Jurkat, Clone E6-1 (cell line): ENCODE results near the gene TAF15.
A peak's percentile ranks its signal among the peaks of the same experiment; 100 is the strongest.

Experiments used
- DNase-seq: peaks from one replicate; pipeline ENCODE4 v3.0.0-alpha.2; 2011; ENCODE audit warnings: low read depth, low spot score
- H3K4me3 ChIP-seq: 2 replicates; pipeline ENCODE4 v1.5.1; 2011; ENCODE audit warnings: mild to moderate bottlenecking, low read length, control low read depth, moderate library complexity

Gene TAF15

GRCh38 chr17:35809855-35810461 lies 674 bp downstream of the TAF15 start:
- DNase-seq: no peak
- H3K4me3 ChIP-seq: peak overlapping the region; percentile 100

DNA sequence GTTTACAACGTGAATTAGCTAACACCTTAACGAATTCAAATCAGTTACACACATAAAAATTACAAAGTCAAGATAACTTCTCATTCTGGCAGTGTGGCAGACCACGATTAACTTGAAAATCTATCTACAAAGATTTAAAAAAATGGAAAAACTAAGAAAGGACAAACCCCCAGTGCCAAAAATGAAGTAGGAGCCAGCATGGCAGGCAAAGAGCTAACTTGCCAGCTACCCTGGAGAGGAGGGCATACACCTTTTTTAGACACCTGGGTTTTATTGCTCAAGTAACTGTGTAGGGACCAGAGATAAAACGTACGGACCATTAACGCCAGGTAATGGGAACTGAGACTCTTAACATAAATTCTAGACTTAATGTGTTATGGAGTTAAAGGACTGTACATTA lies 2.5 kb downstream of the TAF15 start:
- H3K4me3 ChIP-seq: no peak overlapping the region
- DNase-seq: no peak

DNA sequence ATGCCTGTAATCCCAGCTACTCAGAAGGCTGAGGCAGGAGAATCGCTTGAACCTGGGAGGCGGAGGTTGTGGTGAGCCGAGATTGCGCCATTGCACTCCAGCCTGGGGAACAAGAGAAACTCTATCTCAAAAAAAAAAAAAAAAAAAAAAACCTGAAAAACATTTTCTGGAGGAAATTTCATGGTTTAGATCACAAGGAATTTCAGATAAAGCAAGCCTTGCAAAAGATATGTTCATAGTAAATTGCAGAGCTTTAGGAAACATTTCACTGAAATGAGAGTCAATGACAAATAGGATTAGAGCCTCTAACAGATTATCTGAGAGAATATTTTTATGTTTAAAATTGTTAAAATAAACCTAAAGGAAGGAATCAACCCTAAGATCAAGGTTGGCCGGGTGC lies 3.2 kb downstream of the TAF15 start:
- no peak for DNase-seq
- no peak overlapping the region for H3K4me3 ChIP-seq

- no peak for DNase-seq
- H3K4me3 ChIP-seq: no peak overlapping the region
These were observed 7.4 kb downstream of the TAF15 start for GRCh38 chr17:35816723-35817122.

DNA sequence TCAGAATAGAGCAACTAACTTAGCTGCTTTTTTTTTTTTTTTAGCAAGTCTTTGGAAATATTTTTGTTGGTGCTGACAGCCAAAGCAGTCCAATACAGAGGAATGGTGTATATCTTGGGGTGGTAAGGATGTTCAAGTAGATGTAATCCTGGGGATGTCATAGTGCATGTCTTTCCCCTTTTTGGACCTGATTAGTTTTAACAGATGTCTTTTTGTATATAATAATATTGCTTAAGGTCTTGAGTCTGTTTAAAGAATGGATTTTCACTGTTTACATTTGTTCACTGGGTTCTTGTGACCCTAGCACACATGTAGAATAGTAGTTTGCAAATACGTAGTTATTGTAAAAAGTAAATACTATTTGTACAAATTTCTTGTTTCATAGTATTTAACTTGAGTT lies 7.9 kb downstream of the TAF15 start:
- DNase-seq: no peak
- no peak overlapping the region for H3K4me3 ChIP-seq

DNA sequence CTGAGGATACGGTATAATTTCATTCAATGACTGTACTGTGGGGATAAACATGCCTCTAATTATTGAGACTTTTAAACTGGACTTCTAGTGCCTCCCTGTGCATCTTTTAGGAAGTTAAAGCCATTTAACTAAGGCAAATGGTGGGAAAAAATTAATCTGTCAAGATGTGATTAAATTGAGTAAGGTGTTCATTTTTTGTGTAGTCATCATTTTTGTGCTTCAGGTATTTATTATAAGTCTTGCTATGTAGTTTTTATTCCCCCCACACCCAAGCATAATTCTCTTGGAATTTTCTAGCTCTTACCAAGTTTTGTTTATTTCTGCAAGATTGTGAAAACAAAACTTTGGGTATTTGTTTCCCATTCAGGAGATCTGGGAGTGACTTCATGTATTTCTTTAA lies 10.2 kb downstream of the TAF15 start:
- no peak for DNase-seq
- no peak overlapping the region for H3K4me3 ChIP-seq

DNA sequence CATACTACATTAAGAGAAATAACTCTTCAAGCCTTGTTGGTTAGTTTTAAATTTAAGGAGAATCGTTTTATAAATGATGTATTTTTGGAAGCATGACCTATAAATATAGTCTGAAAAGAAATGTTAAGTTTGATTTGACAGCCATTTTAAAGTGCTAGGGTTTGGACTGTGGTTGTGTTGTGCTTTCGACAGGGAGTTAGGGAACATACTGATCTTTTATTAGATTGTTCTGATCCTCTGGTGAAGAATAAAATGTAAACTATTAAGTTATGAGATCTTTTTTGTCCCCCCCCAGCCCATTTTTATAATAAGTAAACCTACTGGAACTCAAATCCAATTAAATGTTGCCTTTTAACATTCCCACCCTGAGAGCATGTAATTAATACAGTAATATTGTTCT lies 12.0 kb downstream of the TAF15 start:
- DNase-seq: no peak
- H3K4me3 ChIP-seq: no peak overlapping the region

DNA sequence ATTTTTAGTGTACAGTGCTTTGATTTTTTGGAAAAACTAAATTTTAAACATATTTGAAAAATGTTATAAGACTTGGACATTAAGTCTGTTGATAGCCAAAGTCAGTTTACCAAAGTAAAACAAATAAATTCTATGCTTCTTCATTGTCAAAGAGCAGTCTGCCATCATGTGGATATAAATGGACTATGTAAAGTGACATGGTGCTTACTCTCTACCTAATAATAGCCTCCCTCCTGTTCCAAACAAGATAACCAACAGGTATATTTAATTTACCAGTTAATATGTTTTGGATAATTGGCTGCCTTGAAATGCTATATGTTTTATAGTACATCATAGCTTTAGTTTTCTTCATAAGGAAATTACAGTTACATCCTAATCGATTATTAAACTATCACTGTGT lies 15.9 kb downstream of the TAF15 start:
- H3K4me3 ChIP-seq: no peak overlapping the region
- no peak for DNase-seq

DNA sequence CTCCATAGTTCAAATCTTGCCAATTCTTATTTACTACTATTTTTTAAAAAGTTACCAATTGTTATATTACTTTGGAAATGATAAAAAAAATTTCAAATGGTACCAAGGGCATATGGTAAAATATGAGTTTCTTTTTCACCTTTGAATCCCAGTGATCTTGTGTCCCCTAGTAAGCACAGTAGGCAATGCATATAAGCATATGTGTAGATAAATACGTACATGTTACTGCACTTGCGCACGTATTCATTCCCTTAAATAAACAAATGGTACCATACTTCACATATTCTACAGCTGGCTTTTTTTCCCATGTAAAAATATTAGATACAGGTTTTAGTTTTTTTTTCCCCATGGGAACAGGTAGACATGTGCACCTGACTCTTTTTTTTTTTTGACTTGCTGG lies 31.8 kb downstream of the TAF15 start:
- no peak for DNase-seq
- H3K4me3 ChIP-seq: no peak overlapping the region

- H3K4me3 ChIP-seq: no peak overlapping the region
- DNase-seq: no peak
These were observed 32.2 kb downstream of the TAF15 start for GRCh38 chr17:35841505-35841904.

- no peak for DNase-seq
These were observed 33.0 kb downstream of the TAF15 start for GRCh38 chr17:35842239-35842638.

DNA sequence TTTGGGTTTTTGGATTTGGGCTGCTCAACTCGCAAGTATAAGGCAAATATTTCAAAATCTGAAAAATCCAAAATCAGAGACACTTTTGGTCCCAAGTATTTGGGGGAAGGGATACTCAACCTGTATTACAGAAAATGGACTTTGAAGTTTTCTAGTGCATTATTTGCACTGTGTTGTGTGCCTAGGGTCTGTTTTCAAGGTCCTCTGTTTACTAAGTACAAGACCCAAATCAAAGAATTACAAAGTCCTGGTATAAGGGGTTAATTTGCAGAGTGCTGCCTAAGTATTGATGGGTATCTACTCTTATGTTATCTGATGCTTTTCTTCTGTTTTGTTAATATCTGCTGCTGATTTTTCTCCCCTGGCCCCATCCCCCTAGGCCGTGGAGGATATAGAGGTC lies 34.4 kb downstream of the TAF15 start:
- H3K4me3 ChIP-seq: no peak overlapping the region
- no peak for DNase-seq

More at GRCh38 chr17:35842239-35842638, 33.0 kb downstream of the TAF15 start:
- H3K4me3 ChIP-seq: no peak overlapping the region

GRCh38 chr17:35844547-35844946 lies 35.3 kb downstream of the TAF15 start:
- no peak for DNase-seq
- no peak overlapping the region for H3K4me3 ChIP-seq

- no peak for DNase-seq
- no peak overlapping the region for H3K4me3 ChIP-seq
These were observed 36.9 kb downstream of the TAF15 start for GRCh38 chr17:35846055-35846809.

- DNase-seq: no peak
- no peak overlapping the region for H3K4me3 ChIP-seq
These were observed 37.7 kb downstream of the TAF15 start for GRCh38 chr17:35847006-35847405.

DNA sequence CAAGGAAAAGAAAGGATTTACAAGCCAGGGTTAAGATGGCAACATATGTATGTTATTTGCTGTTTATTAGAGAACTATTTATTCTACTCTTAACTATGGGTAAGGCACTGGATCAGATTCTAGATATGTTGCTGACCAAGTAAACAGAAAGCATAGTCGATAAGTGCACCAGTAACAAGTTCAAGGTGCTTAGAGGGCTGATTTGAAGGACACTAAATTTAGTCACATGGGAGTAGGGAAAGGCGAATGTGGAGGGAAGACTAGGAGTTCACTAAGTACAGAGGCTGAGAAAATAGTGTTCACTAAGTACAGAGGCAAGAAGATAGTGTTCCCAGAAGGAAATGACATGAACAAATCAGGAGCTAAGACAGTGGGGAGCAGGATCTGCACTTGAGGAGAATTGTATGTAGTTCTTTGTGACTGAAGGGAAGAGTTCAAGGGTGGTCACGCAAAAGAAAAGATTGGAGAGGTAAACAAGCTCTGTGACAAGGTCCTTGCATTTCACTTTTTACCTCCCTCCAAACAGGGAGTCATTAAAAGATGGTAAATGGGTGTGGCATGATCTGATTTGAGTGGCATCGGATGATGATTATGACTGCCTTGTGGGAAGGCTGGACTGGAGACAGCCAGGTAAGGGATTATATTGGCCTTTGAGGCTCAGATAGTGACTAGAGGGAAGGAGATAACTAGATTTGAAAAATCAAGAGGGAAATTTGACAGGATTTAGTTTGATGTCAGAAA lies 38.5 kb downstream of the TAF15 start:
- no peak for DNase-seq

DNA sequence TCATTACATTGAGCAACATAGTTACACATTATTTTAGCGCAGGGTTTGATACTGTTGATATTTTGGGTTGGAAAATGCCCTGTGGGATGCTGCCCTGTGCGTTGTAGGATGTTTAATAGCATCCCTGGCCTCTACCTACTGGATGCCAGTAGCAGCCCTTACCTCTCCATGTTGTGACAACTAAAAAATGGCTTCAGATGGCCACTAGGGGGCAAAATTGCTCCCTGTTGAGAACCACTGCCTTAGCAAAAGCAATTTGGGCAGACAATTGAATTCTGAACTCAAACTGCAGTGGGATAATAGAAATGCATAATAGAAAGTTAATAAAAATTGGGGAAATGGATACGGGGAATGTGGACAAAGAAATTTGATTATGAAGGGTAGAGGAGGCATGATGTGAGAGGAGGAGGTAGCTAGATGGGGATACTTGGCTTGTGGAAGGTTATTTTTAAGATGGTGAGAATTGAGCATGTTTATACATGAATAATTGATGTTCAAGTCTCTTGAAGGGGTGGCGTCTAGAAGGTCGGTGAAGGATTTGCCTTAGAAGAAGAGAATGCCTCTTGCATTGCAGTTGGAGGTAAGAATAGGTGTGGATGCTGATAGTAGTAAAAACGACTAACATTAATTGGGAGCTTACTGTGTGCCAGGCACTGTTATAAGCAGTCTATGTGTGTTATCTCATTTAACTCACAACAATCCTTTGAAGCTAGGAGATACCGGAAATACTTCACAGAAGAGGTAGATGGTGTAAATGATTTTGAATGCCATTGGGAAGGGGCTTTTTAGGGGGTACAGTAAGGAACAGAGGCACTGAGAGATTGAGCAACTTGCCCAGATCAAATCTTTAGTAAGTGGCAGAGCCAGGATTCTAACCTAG lies 40.4 kb downstream of the TAF15 start:
- DNase-seq: peak; percentile 74

More for the DNA sequence above, 38.5 kb downstream of the TAF15 start:
- no peak overlapping the region for H3K4me3 ChIP-seq

GRCh38 chr17:35855965-35856364 lies 46.7 kb downstream of the TAF15 start:
- no peak for DNase-seq
- H3K4me3 ChIP-seq: no peak overlapping the region

More for the DNA sequence above, 40.4 kb downstream of the TAF15 start:
- no peak overlapping the region for H3K4me3 ChIP-seq

DNA sequence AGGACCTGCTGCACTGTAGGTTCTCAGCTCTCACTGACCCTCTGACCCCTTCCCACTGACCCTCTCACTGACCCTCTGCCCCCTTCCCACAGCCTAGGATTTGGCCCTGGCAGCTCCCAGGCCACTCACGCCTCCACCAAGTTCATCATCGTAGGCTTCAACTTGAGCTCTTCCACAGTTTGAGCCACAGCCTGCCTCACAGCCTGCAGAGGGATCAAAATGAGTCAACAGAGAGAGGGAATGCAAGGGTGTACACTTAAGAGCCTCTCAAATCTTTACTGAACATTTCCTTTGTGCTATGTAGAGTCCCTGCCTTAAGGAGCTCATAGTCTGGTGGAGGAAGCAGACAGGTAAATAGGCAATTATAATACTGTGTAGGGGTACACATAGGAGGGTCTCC lies 47.3 kb downstream of the TAF15 start:
- H3K4me3 ChIP-seq: no peak overlapping the region
- no peak for DNase-seq
